Body of pancreas (tissue), 4 donors: ENCODE measurements around the gene ZFYVE9. TPM values are rescaled to one million over a fixed set of nuclear protein-coding genes. Genes with fewer than 3 reads are reported as not detected.

ENCODE experiments used
- ATAC-seq: fragments of 150-250 bp; one replicate; pipeline ENCODE4 v1.9.1; 2016
- DNase-seq, 4 donors: peaks; one replicate each; pipeline ENCODE4 v3.0.0-alpha.2; 2019
- H3K27ac ChIP-seq, 4 donors: fragments of 200-600 bp; sonication (generic); 1 replicate in 3 of 4; 2 replicates in 1 of 4; pipeline versions ENCODE4 v1.5.1 to v1.6.1; 2016 to 2019; ENCODE audit warnings: mild to moderate bottlenecking in 1 of 4, mixed read lengths in 1 of 4, moderate library complexity in 1 of 4
- H3K27me3 ChIP-seq, 2 donors: fragments of 200-600 bp; sonication (generic); one replicate each; pipeline ENCODE4 v1.6.0; 2016; ENCODE audit warnings: mild to moderate bottlenecking in 1 of 2
- H3K36me3 ChIP-seq, 2 donors: fragments of 200-600 bp; sonication (generic); replicated peaks in 1 of 2; 2 replicates each; pipeline ENCODE4 v1.5.1; 2016; ENCODE audit warnings: low read depth in 2 of 2; ENCODE audit not compliant: insufficient read depth in 1 of 2
- H3K4me1 ChIP-seq: fragments of 200-600 bp; sonication (generic); one replicate; pipeline ENCODE4 v1.6.0; 2016
- H3K4me3 ChIP-seq, 2 donors: fragments of 200-600 bp; sonication (generic); 1 replicate in 1 of 2; 2 replicates in 1 of 2; pipeline ENCODE4 v1.5.1; 2016 to 2019
- H3K9me3 ChIP-seq, 3 donors: fragments of 200-600 bp; sonication (generic); 1 replicate in 2 of 3; 2 replicates in 1 of 3; pipeline ENCODE4 v1.5.1; 2016
- CTCF ChIP-seq, 7 experiments: fragments of 450-650 bp in 4 of 7; fragments of 200-600 bp in 3 of 7; sonication (generic) in 3 of 7; IDR thresholded peaks; one replicate each; pipeline ENCODE4 v1.5.1; 2016 to 2019; ENCODE audit warnings: antibody characterized with exemption in 7 of 7
- POLR2A ChIP-seq, 3 donors: fragments of 450-650 bp; IDR thresholded peaks; one replicate each; pipeline ENCODE4 v1.6.1; 2016; ENCODE audit warnings: antibody characterized with exemption in 3 of 3, mild to moderate bottlenecking in 2 of 3
- WGBS, 2 donors: methylation state at CpG; one replicate each; pipeline ENCODE4 v1.1.5; 2017; 5-methylcytosine and 5-hydroxymethylcytosine counted together
- intact Hi-C: fragments of 100-400 bp; cut with DNase I; formaldehyde crosslinking; loops from one replicate; pipeline ENCODE4 v1.15.1; 2023
- total RNA-seq, 2 donors: library from RNA; depleted of rRNA; stranded (reverse); fragments of >200 nt; gene quantifications; one replicate each; pipeline ENCODE4 v1.1.0, GENCODE V29; 2016

ZFYVE9 gene
- total RNA-seq, 2 donors from 2014 or later: 21.5 to 23.4 TPM

GRCh38 chr1:52150946-52151345 lies 9.1 kb downstream of the ZFYVE9 start:
- H3K36me3 ChIP-seq: no peaks in the 10 kb centered on the region
- H3K27me3 ChIP-seq: no peaks in the 10 kb centered on the region
- H3K4me1 ChIP-seq: peaks cover 8% of the 10 kb centered on the region
- 10 to 27% methylated on average over 1 of the region's 1 CpG for WGBS, 2 donors
- H3K4me3 ChIP-seq: no peak overlapping the region
- no peak for DNase-seq
- ATAC-seq: no peak
- TF ChIP-seq CTCF (IDR thresholded peaks at IDR 0.05) (no peak), POLR2A (IDR thresholded peaks at IDR 0.05) (no peak)
- no peaks in the 10 kb centered on the region for H3K9me3 ChIP-seq
- intact Hi-C loops: no loop called here
- no peak overlapping the region for H3K27ac ChIP-seq

GRCh38 chr1:52152572-52152971 lies 10.7 kb downstream of the ZFYVE9 start:
- H3K27me3 ChIP-seq: no peaks in the 10 kb centered on the region
- H3K27ac ChIP-seq: no peak overlapping the region
- H3K4me3 ChIP-seq: no peak overlapping the region
- DNase-seq: no peak
- 93 to 94% methylated on average over 2 of the region's 2 CpGs for WGBS, 2 donors
- intact Hi-C loops: no loop called here
- no peaks in the 10 kb centered on the region for H3K36me3 ChIP-seq
- peaks cover 8% of the 10 kb centered on the region for H3K4me1 ChIP-seq
- H3K9me3 ChIP-seq: no peaks in the 10 kb centered on the region
- ATAC-seq: no peak
- TF ChIP-seq CTCF (IDR thresholded peaks at IDR 0.05) (no peak), POLR2A (IDR thresholded peaks at IDR 0.05) (no peak)

GRCh38 chr1:52153010-52153409 lies 11.1 kb downstream of the ZFYVE9 start:
- H3K4me3 ChIP-seq: no peak overlapping the region
- intact Hi-C loops: no loop called here
- ATAC-seq: no peak
- H3K9me3 ChIP-seq: no peaks in the 10 kb centered on the region
- no peaks in the 10 kb centered on the region for H3K36me3 ChIP-seq
- no peak for DNase-seq
- TF ChIP-seq POLR2A (IDR thresholded peaks at IDR 0.05) (no peak), CTCF (IDR thresholded peaks at IDR 0.05) (no peak)
- no peak overlapping the region for H3K27ac ChIP-seq
- no peaks in the 10 kb centered on the region for H3K27me3 ChIP-seq
- peaks cover 8% of the 10 kb centered on the region for H3K4me1 ChIP-seq

GRCh38 chr1:52153898-52154297 lies 12.0 kb downstream of the ZFYVE9 start:
- Histone ChIP-seq H3K4me3 (no peak overlapping the region), H3K9me3 (no peaks in the 10 kb centered on the region), H3K36me3 (no peaks in the 10 kb centered on the region), H3K27me3 (no peaks in the 10 kb centered on the region), H3K27ac (no peak overlapping the region), H3K4me1 (peaks cover 8% of the 10 kb centered on the region)
- TF ChIP-seq CTCF (IDR thresholded peaks at IDR 0.05): no peak
- no peak for TF ChIP-seq POLR2A (IDR thresholded peaks at IDR 0.05)
- intact Hi-C loops: no loop called here
- ATAC-seq: no peak
- DNase-seq: no peak

GRCh38 chr1:52156460-52156859 lies 14.6 kb downstream of the ZFYVE9 start:
- TF ChIP-seq CTCF (IDR thresholded peaks at IDR 0.05): no peak
- no peak for TF ChIP-seq POLR2A (IDR thresholded peaks at IDR 0.05)
- DNase-seq (no peak), ATAC-seq (no peak)
- Histone ChIP-seq H3K4me1 (peaks cover 8% of the 10 kb centered on the region), H3K9me3 (no peaks in the 10 kb centered on the region), H3K36me3 (no peaks in the 10 kb centered on the region), H3K27ac (no peak overlapping the region), H3K27me3 (no peaks in the 10 kb centered on the region), H3K4me3 (no peak overlapping the region)
- 60 to 64% methylated on average over 3 of the region's 3 CpGs for WGBS, 2 donors
- intact Hi-C loops: no loop called here
